HEK293 (cell line): Measurements from ENCODE around the gene PWWP2B.

Experiments used
- BCL11B ChIP-seq: fragments of 450-650 bp; formaldehyde crosslinking; IDR thresholded peaks from 2 replicates; pipeline ENCODE4 v1.5.1; 2016; ENCODE audit warnings: low read depth, missing biosample characterization, missing genetic modification characterization
- GLI4 ChIP-seq: fragments of 450-650 bp; formaldehyde crosslinking; IDR thresholded peaks from 2 replicates; pipeline ENCODE4 v1.5.1; 2016; ENCODE audit warnings: missing biosample characterization, missing genetic modification characterization
- GLIS1 ChIP-seq: fragments of 450-650 bp; formaldehyde crosslinking; IDR thresholded peaks from 2 replicates; pipeline ENCODE4 v1.5.1; 2016; ENCODE audit warnings: missing biosample characterization, missing genetic modification characterization
- KLF1 ChIP-seq: fragments of 450-650 bp; formaldehyde crosslinking; IDR thresholded peaks from 2 replicates; pipeline ENCODE4 v1.5.1; 2016; ENCODE audit warnings: missing biosample characterization, missing genetic modification characterization
- KLF10 ChIP-seq: fragments of 450-650 bp; IDR thresholded peaks from 2 replicates; pipeline ENCODE4 v1.5.1; 2018; ENCODE audit warnings: missing biosample characterization, mild to moderate bottlenecking, missing genetic modification characterization
- KLF9 ChIP-seq: fragments of 450-650 bp; formaldehyde crosslinking; IDR thresholded peaks from 2 replicates; pipeline ENCODE4 v1.5.1; 2016; ENCODE audit warnings: missing biosample characterization, missing genetic modification characterization, low read depth
- OSR2 ChIP-seq: fragments of 450-650 bp; formaldehyde crosslinking; IDR thresholded peaks from 2 replicates; pipeline ENCODE4 v1.5.1; 2016; ENCODE audit warnings: missing biosample characterization, missing genetic modification characterization
- PBX3 ChIP-seq: sonication (generic); formaldehyde crosslinking; IDR thresholded peaks from 2 replicates; pipeline ENCODE4 v1.8.1; 2022; ENCODE audit warnings: mild to moderate bottlenecking, moderate library complexity, missing genetic modification reagents
- PRDM1 ChIP-seq: fragments of 450-650 bp; formaldehyde crosslinking; IDR thresholded peaks from 2 replicates; pipeline ENCODE4; 2016; ENCODE audit warnings: missing biosample characterization, missing genetic modification characterization
- PRDM6 ChIP-seq: fragments of 450-650 bp; formaldehyde crosslinking; IDR thresholded peaks from 2 replicates; pipeline ENCODE4 v1.5.1; 2017; ENCODE audit warnings: missing biosample characterization, missing genetic modification characterization
- SALL2 ChIP-seq: fragments of 450-650 bp; formaldehyde crosslinking; IDR thresholded peaks from 2 replicates; pipeline ENCODE4 v1.5.0; 2017; ENCODE audit warnings: missing biosample characterization, mild to moderate bottlenecking, missing genetic modification characterization, borderline replicate concordance
- SP2 ChIP-seq: fragments of 450-650 bp; formaldehyde crosslinking; IDR thresholded peaks from 2 replicates; pipeline ENCODE4 v1.5.1; 2016; ENCODE audit warnings: missing biosample characterization, missing genetic modification characterization
- SP3 ChIP-seq: fragments of 450-650 bp; formaldehyde crosslinking; IDR thresholded peaks from 2 replicates; pipeline ENCODE4 v1.5.1; 2016; ENCODE audit warnings: missing biosample characterization, missing genetic modification characterization
- ZBTB21 ChIP-seq: fragments of 450-650 bp; formaldehyde crosslinking; IDR thresholded peaks from 2 replicates; pipeline ENCODE4 v1.5.1; 2017; ENCODE audit warnings: missing biosample characterization, missing genetic modification characterization
- ZBTB7A ChIP-seq: fragments of 450-650 bp; formaldehyde crosslinking; IDR thresholded peaks from 2 replicates; pipeline ENCODE4 v1.5.1; 2016; ENCODE audit warnings: low read depth, missing biosample characterization, missing genetic modification characterization
- ZFP41 ChIP-seq: fragments of 450-650 bp; formaldehyde crosslinking; IDR thresholded peaks from 2 replicates; pipeline ENCODE4 v1.5.1; 2016; ENCODE audit warnings: missing biosample characterization, missing genetic modification characterization, borderline replicate concordance
- ZNF114 ChIP-seq: fragments of 450-650 bp; formaldehyde crosslinking; IDR thresholded peaks from 2 replicates; pipeline ENCODE4 v1.5.0; 2017; ENCODE audit warnings: missing biosample characterization, missing genetic modification characterization
- ZNF175 ChIP-seq: fragments of 450-650 bp; formaldehyde crosslinking; IDR thresholded peaks from 2 replicates; pipeline ENCODE4 v1.5.1; 2016; ENCODE audit warnings: missing biosample characterization, missing genetic modification characterization
- ZNF214 ChIP-seq: fragments of 450-650 bp; formaldehyde crosslinking; IDR thresholded peaks from 2 replicates; pipeline ENCODE4 v1.5.1; 2017; ENCODE audit warnings: missing biosample characterization, mild to moderate bottlenecking, missing genetic modification characterization, borderline replicate concordance
- ZNF26 ChIP-seq: fragments of 450-650 bp; formaldehyde crosslinking; IDR thresholded peaks from 2 replicates; pipeline ENCODE4 v1.5.1; 2016; ENCODE audit warnings: missing biosample characterization, missing genetic modification characterization
- ZNF302 ChIP-seq: fragments of 450-650 bp; formaldehyde crosslinking; IDR thresholded peaks from 2 replicates; pipeline ENCODE4 v1.5.1; 2016; ENCODE audit warnings: missing biosample characterization, missing genetic modification characterization, low read depth
- ZNF391 ChIP-seq: fragments of 450-650 bp; formaldehyde crosslinking; IDR thresholded peaks from 2 replicates; pipeline ENCODE4 v1.5.1; 2016; ENCODE audit warnings: low read depth, missing biosample characterization, missing genetic modification characterization, borderline replicate concordance
- ZNF394 ChIP-seq: fragments of 450-650 bp; formaldehyde crosslinking; IDR thresholded peaks from 2 replicates; pipeline ENCODE4 v1.5.1; 2016; ENCODE audit warnings: missing biosample characterization, missing genetic modification characterization, mild to moderate bottlenecking, moderate library complexity, borderline replicate concordance
- ZNF548 ChIP-seq: fragments of 450-650 bp; formaldehyde crosslinking; IDR thresholded peaks from 2 replicates; pipeline ENCODE4 v1.5.1; 2016; ENCODE audit warnings: missing biosample characterization, missing genetic modification characterization
- ZNF549 ChIP-seq: fragments of 450-650 bp; IDR thresholded peaks from 2 replicates; pipeline ENCODE4 v1.5.1; 2018; ENCODE audit warnings: missing biosample characterization, missing genetic modification characterization, mild to moderate bottlenecking, inconsistent platforms, moderate library complexity
- ZNF600 ChIP-seq: fragments of 450-650 bp; formaldehyde crosslinking; IDR thresholded peaks from 2 replicates; pipeline ENCODE4 v1.5.1; 2016; ENCODE audit warnings: missing biosample characterization, missing genetic modification characterization
- ZNF610 ChIP-seq: fragments of 450-650 bp; formaldehyde crosslinking; IDR thresholded peaks from 2 replicates; pipeline ENCODE4 v1.5.1; 2016; ENCODE audit warnings: missing biosample characterization, missing genetic modification characterization, borderline replicate concordance
- ZNF623 ChIP-seq: fragments of 450-650 bp; formaldehyde crosslinking; IDR thresholded peaks from 2 replicates; pipeline ENCODE4 v1.5.1; 2016; ENCODE audit warnings: missing biosample characterization, missing genetic modification characterization
- ZNF654 ChIP-seq: fragments of 450-650 bp; formaldehyde crosslinking; IDR thresholded peaks from 2 replicates; pipeline ENCODE4 v1.5.1; 2016; ENCODE audit warnings: low read depth, missing biosample characterization, missing genetic modification characterization
- ZNF777 ChIP-seq: fragments of 450-650 bp; formaldehyde crosslinking; IDR thresholded peaks from 2 replicates; pipeline ENCODE4 v1.5.1; 2017; ENCODE audit warnings: missing biosample characterization, missing genetic modification characterization, borderline replicate concordance
- ZNF791 ChIP-seq: fragments of 450-650 bp; formaldehyde crosslinking; IDR thresholded peaks from 2 replicates; pipeline ENCODE4 v1.5.1; 2016; ENCODE audit warnings: missing biosample characterization, missing genetic modification characterization
- ZSCAN16 ChIP-seq: fragments of 450-650 bp; formaldehyde crosslinking; IDR thresholded peaks from 2 replicates; pipeline ENCODE4 v1.5.1; 2016; ENCODE audit warnings: missing biosample characterization, missing genetic modification characterization
- TF ChIP-seq, protein P1 (sequence below): fragments of 450-650 bp; formaldehyde crosslinking; IDR thresholded peaks from 2 replicates; pipeline ENCODE4 v1.5.1; 2016; ENCODE audit warnings: missing biosample characterization, missing genetic modification characterization
- TF ChIP-seq, protein P2 (sequence below): fragments of 450-650 bp; formaldehyde crosslinking; IDR thresholded peaks from 2 replicates; pipeline ENCODE4 v1.5.1; 2016; ENCODE audit warnings: missing biosample characterization, missing genetic modification characterization

PWWP2B gene

GRCh38 chr10:132389433-132390169 is 7.4 kb upstream of the PWWP2B start (continued):
- TF ChIP-seq ZNF26 (tag by site-specific recombination), result no peak
- TF ChIP-seq ZNF391 (tag by site-specific recombination), result no peak
- no peak for TF ChIP-seq ZNF214 (tag by site-specific recombination)
- TF ChIP-seq KLF9 (tag by site-specific recombination), result 0 out of 2 replicates have a peak, but pooled peaks have one; percentile 16
- no peak for TF ChIP-seq ZBTB21 (tag by site-specific recombination)
- no peak for TF ChIP-seq ZNF302 (tag by site-specific recombination)
- TF ChIP-seq, protein P1, sequence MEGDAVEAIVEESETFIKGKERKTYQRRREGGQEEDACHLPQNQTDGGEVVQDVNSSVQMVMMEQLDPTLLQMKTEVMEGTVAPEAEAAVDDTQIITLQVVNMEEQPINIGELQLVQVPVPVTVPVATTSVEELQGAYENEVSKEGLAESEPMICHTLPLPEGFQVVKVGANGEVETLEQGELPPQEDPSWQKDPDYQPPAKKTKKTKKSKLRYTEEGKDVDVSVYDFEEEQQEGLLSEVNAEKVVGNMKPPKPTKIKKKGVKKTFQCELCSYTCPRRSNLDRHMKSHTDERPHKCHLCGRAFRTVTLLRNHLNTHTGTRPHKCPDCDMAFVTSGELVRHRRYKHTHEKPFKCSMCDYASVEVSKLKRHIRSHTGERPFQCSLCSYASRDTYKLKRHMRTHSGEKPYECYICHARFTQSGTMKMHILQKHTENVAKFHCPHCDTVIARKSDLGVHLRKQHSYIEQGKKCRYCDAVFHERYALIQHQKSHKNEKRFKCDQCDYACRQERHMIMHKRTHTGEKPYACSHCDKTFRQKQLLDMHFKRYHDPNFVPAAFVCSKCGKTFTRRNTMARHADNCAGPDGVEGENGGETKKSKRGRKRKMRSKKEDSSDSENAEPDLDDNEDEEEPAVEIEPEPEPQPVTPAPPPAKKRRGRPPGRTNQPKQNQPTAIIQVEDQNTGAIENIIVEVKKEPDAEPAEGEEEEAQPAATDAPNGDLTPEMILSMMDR, result no peak
- no peak for TF ChIP-seq ZSCAN16 (tag by site-specific recombination)
- TF ChIP-seq SP3 (tag by site-specific recombination), result peak; percentile 53
- TF ChIP-seq ZNF114, result no peak
- no peak for TF ChIP-seq PBX3
- TF ChIP-seq ZNF791 (tag by site-specific recombination), result no peak
- TF ChIP-seq SP2 (tag by site-specific recombination), result 0 out of 2 replicates have a peak, but pooled peaks have one; percentile 7
- 0 out of 2 replicates have a peak, but pooled peaks have one; percentile 2 for TF ChIP-seq BCL11B (tag by site-specific recombination)
- no peak for TF ChIP-seq ZNF610
- TF ChIP-seq ZNF548, result no peak
- TF ChIP-seq GLIS1 (tag by site-specific recombination), result peak; percentile 92
- TF ChIP-seq OSR2 (tag by site-specific recombination), result no peak
- TF ChIP-seq ZNF600 (tag by site-specific recombination), result no peak
- no peak for TF ChIP-seq ZNF394
- TF ChIP-seq ZFP41 (tag by site-specific recombination), result no peak
- no peak for TF ChIP-seq ZNF623
- TF ChIP-seq ZBTB7A (tag by site-specific recombination), result no peak
- no peak for TF ChIP-seq ZNF654 (tag by site-specific recombination)
- no peak for TF ChIP-seq SALL2 (tag by site-specific recombination)
- no peak for TF ChIP-seq GLI4 (tag by site-specific recombination)
- no peak for TF ChIP-seq ZNF549
- TF ChIP-seq ZNF175 (tag by site-specific recombination), result no peak
- TF ChIP-seq, protein P2, sequence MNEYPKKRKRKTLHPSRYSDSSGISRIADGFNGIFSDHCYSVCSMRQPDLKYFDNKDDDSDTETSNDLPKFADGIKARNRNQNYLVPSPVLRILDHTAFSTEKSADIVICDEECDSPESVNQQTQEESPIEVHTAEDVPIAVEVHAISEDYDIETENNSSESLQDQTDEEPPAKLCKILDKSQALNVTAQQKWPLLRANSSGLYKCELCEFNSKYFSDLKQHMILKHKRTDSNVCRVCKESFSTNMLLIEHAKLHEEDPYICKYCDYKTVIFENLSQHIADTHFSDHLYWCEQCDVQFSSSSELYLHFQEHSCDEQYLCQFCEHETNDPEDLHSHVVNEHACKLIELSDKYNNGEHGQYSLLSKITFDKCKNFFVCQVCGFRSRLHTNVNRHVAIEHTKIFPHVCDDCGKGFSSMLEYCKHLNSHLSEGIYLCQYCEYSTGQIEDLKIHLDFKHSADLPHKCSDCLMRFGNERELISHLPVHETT, result no peak
- no peak for TF ChIP-seq KLF10
- TF ChIP-seq PRDM1, result no peak
- TF ChIP-seq KLF1 (tag by site-specific recombination), result no peak
- TF ChIP-seq ZNF777 (tag by site-specific recombination), result no peak
- no peak for TF ChIP-seq PRDM6 (tag by site-specific recombination)
